Left lung (tissue), 10 donors: Measurements from ENCODE around the gene RBM17. TPM values are rescaled to one million over a fixed set of nuclear protein-coding genes. Genes with fewer than 3 reads are reported as not detected.
A peak's percentile ranks its signal among the peaks of the same experiment; 100 is the strongest.

ENCODE experiments used
- ATAC-seq: fragments of 200-7000 bp; cut with Tn5 transposase; one replicate; pipeline ENCODE4 v1.9.1; 2020; ENCODE audit warnings: moderate library complexity
- DNase-seq, 4 donors: peaks; one replicate each; pipeline ENCODE4 v3.0.0-alpha.2; 2013 to 2020
- H3K27ac ChIP-seq, 2 donors: fragments of 200-600 bp; sonication (generic) in 1 of 2; one replicate each; pipeline versions ENCODE4 v1.5.0 to v1.8.0; 2020 to 2021
- H3K27me3 ChIP-seq, 2 donors: fragments of 200-600 bp; sonication (generic) in 1 of 2; one replicate each; pipeline versions ENCODE4 v1.5.0 to v1.8.0; 2020 to 2021
- H3K36me3 ChIP-seq, 2 donors: fragments of 200-600 bp; sonication (generic) in 1 of 2; one replicate each; pipeline versions ENCODE4 v1.5.0 to v1.8.0; 2020 to 2021
- H3K4me1 ChIP-seq, 2 donors: fragments of 200-600 bp; one replicate each; pipeline ENCODE4 v1.8.0; 2021
- H3K4me3 ChIP-seq, 2 donors: fragments of 200-600 bp; sonication (generic) in 1 of 2; one replicate each; pipeline versions ENCODE4 v1.5.0 to v1.8.0; 2020 to 2021; ENCODE audit warnings: mild to moderate bottlenecking in 1 of 2
- H3K9me3 ChIP-seq, 2 donors: fragments of 200-600 bp; sonication (generic) in 1 of 2; one replicate each; pipeline versions ENCODE4 v1.5.0 to v1.8.0; 2020 to 2021
- CTCF ChIP-seq, 2 donors: fragments of 200-600 bp; sonication (generic) in 1 of 2; IDR thresholded peaks; one replicate each; pipeline versions ENCODE4 v1.5.0 to v1.8.0; 2021; ENCODE audit warnings: antibody characterized with exemption in 2 of 2
- intact Hi-C, 2 donors: fragments of 100-400 bp; cut with DNase I; formaldehyde crosslinking; loops; one replicate each; pipeline versions ENCODE4 v1.11.2 to v1.14.2; 2022
- polyA plus RNA-seq, 6 donors: library from polyadenylated mRNA; unstranded; fragments of 120-200 nt; gene quantifications; one replicate each; pipeline ENCODE4 v1.2.1, GENCODE V29; 2013; ENCODE audit not compliant: insufficient read length in 6 of 6
- total RNA-seq, 2 donors: library from RNA; stranded (reverse); fragmentation: NEBNext Ultra II Directional; extraction: Animal tissue kit (Norgen Biotek cat#: 25700); gene quantifications; one replicate each; pipeline ENCODE4 v1.2.1, GENCODE V29; 2021
- donor health status: DM: no; HTN: yes; CAD: no.
- donor health status: DM: no; HTN: no; CAD: no.

The RBM17 gene
- total and polyA plus RNA-seq, 8 donors, result 63.2 to 215 (median 185) TPM

- ATAC-seq, result no peak
- intact Hi-C loops, result no loop called here
- H3K4me3 ChIP-seq, result no peak overlapping the region
These were observed 41.8 kb upstream of the RBM17 start for GRCh38 chr10:6046773-6047611.

GRCh38 chr10:6047847-6048246 is 41.0 kb upstream of the RBM17 start:
- intact Hi-C loops, result no loop called here
- TF ChIP-seq CTCF (IDR thresholded peaks at IDR 0.05), result no peak
- Histone ChIP-seq H3K4me3 (no peak overlapping the region), H3K9me3 (no peaks in the 10 kb centered on the region), H3K27me3 (no peaks in the 10 kb centered on the region), H3K36me3 (no peaks in the 10 kb centered on the region), H3K27ac (no peak overlapping the region), H3K4me1 (peaks cover 6 to 26% of the 10 kb centered on the region in 2 donors)
- ATAC-seq, result no peak
- DNase-seq, result no peak

More at GRCh38 chr10:6046773-6047611, 41.8 kb upstream of the RBM17 start:
- Histone ChIP-seq H3K27ac (no peak overlapping the region), H3K36me3 (no peaks in the 10 kb centered on the region), H3K27me3 (no peaks in the 10 kb centered on the region), H3K4me1 (peaks cover 4 to 17% of the 10 kb centered on the region in 2 donors), H3K9me3 (no peaks in the 10 kb centered on the region)
- no peak for TF ChIP-seq CTCF (IDR thresholded peaks at IDR 0.05)
- DNase-seq, result no peak

- no peaks in the 10 kb centered on the region for H3K9me3 ChIP-seq
- H3K27me3 ChIP-seq, result no peaks in the 10 kb centered on the region
- H3K4me1 ChIP-seq, result peaks cover 12 to 32% of the 10 kb centered on the region in 2 donors
- no peaks in the 10 kb centered on the region for H3K36me3 ChIP-seq
- no peak for TF ChIP-seq CTCF (IDR thresholded peaks at IDR 0.05)
- intact Hi-C loops, result no loop called here
- H3K4me3 ChIP-seq, result no peak overlapping the region
- no peak for DNase-seq
- no peak for ATAC-seq
- no peak overlapping the region for H3K27ac ChIP-seq
These were observed 40.4 kb upstream of the RBM17 start for GRCh38 chr10:6048281-6049030.

- Histone ChIP-seq H3K27ac (no peak overlapping the region), H3K36me3 (no peaks in the 10 kb centered on the region), H3K4me1 (peaks cover 12 to 38% of the 10 kb centered on the region in 2 donors), H3K27me3 (no peaks in the 10 kb centered on the region), H3K4me3 (no peak overlapping the region), H3K9me3 (no peaks in the 10 kb centered on the region)
- intact Hi-C loops, result no loop called here
- no peak for DNase-seq
- no peak for TF ChIP-seq CTCF (IDR thresholded peaks at IDR 0.05)
- ATAC-seq, result no peak
These were observed 39.8 kb upstream of the RBM17 start for GRCh38 chr10:6049031-6049400.

GRCh38 chr10:6050801-6051445 is 37.9 kb upstream of the RBM17 start:
- DNase-seq, result peak; percentile 32 to 76 (median 67)
- Histone ChIP-seq H3K9me3 (no peaks in the 10 kb centered on the region), H3K27ac (peak overlapping the region; percentile 19 to 79), H3K4me1 (peaks cover 12 to 43% of the 10 kb centered on the region in 2 donors), H3K4me3 (peak overlapping the region; percentile 2 to 29), H3K36me3 (no peaks in the 10 kb centered on the region), H3K27me3 (no peaks in the 10 kb centered on the region)
- TF ChIP-seq CTCF (IDR thresholded peaks at IDR 0.05), result peak; percentile 12 to 27
- peak; percentile 91 for ATAC-seq
- intact Hi-C loops, result no loop called here
